Measurements from ENCODE around the gene NARF. TPM values are rescaled to one million over a fixed set of nuclear protein-coding genes. Genes with fewer than 3 reads are reported as not detected.
A peak's percentile ranks its signal among the peaks of the same experiment; 100 is the strongest.

Gene NARF
- total and polyA plus RNA-seq, 2 donors from 2014 or later, result 29.1 to 45.8 TPM

DNA sequence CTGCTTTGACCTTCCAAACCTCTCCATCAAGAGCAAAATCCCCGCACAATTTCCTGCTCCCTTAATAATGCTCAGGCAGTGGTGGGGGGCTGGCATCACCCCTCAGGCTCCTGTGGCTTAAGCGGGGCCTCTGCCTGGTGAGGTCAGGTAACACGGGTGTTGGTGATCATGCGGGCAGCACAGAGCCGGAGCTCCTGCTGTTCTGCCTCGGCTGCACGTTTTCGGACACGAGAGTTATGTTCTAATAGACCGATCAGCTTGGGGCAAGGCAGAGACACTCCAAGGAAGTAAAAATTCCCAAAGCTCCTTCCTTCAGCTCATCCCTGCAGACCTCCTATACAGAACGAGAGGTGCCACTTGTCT, 6.0 kb downstream of the NARF start:
- FAIRE-seq (no peak), DNase-seq (peak in 1 of 5 donors; percentile 31)
- Histone ChIP-seq H3K36me3 (ENCODE audit: control insufficient read depth in 2 of 3, insufficient read depth in 3 of 3, low read length in 3 of 3) (peaks cover 7 to 36% (median 11%) of the 10 kb centered on the region in 3 donors), H3K9ac (ENCODE audit: low read length in 3 of 3) (no peak overlapping the region), H3K9me3 (ENCODE audit: control insufficient read depth in 2 of 3, insufficient read depth in 1 of 3, low read length in 3 of 3) (no peaks in the 10 kb centered on the region), H3K27ac (ENCODE audit: low read depth in 2 of 2, low read length in 2 of 2) (no peak overlapping the region), H3K27me3 (ENCODE audit: control insufficient read depth, insufficient read depth, low read length) (no peaks in the 10 kb centered on the region), H3K4me1 (ENCODE audit: control insufficient read depth in 2 of 3, insufficient read depth in 2 of 3, low read depth in 1 of 3, low read length in 3 of 3) (no peaks in the 10 kb centered on the region), H3K4me3 (ENCODE audit: low read length in 3 of 3) (no peak overlapping the region)
- TF ChIP-seq, protein P1, sequence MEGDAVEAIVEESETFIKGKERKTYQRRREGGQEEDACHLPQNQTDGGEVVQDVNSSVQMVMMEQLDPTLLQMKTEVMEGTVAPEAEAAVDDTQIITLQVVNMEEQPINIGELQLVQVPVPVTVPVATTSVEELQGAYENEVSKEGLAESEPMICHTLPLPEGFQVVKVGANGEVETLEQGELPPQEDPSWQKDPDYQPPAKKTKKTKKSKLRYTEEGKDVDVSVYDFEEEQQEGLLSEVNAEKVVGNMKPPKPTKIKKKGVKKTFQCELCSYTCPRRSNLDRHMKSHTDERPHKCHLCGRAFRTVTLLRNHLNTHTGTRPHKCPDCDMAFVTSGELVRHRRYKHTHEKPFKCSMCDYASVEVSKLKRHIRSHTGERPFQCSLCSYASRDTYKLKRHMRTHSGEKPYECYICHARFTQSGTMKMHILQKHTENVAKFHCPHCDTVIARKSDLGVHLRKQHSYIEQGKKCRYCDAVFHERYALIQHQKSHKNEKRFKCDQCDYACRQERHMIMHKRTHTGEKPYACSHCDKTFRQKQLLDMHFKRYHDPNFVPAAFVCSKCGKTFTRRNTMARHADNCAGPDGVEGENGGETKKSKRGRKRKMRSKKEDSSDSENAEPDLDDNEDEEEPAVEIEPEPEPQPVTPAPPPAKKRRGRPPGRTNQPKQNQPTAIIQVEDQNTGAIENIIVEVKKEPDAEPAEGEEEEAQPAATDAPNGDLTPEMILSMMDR (IDR thresholded peaks at IDR 0.05; ENCODE audit: borderline replicate concordance, extremely low read depth, insufficient read depth), result no peak
- intact Hi-C loops (cut with DNase I), result loop anchor here (10.0 kb wide), 1 partner anchor 110 kb away; no protein-coding TSS in a partner anchor

DNA sequence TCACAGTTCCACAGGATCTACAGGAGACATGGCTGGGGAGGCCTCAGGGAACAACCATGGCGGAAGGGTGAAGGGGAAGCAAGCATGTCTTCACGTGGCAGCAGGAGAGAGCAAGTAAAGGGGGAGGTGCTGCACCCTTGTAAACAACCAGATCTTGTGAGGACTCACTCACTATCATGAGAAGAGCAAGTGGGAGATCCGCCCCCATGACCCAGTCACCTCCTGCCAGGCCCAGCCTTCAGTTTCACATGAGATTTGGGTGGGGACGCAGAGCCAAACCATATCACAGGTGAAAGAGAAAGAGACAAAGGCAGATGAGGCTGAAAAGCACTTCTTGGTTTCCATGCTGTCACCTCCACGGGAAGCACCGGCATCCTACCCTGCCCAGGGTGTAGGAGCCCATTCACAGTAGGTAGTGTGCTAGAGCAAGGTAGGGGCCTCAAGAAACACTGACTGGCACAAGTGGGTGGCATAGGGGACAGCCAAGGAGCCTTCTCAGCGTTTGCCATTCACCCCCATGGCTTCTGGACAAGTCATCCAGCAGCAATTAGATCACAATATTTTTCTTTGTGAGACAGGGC, 6.6 kb downstream of the NARF start:
- Histone ChIP-seq H3K27ac (ENCODE audit: low read depth in 2 of 2, low read length in 2 of 2) (no peak overlapping the region), H3K9me3 (ENCODE audit: control insufficient read depth in 2 of 3, insufficient read depth in 1 of 3, low read length in 3 of 3) (no peaks in the 10 kb centered on the region), H3K36me3 (ENCODE audit: control insufficient read depth in 2 of 3, insufficient read depth in 3 of 3, low read length in 3 of 3) (peaks cover 7 to 36% (median 15%) of the 10 kb centered on the region in 3 donors), H3K4me3 (ENCODE audit: low read length in 3 of 3) (no peak overlapping the region), H3K4me1 (ENCODE audit: control insufficient read depth in 2 of 3, insufficient read depth in 2 of 3, low read depth in 1 of 3, low read length in 3 of 3) (no peaks in the 10 kb centered on the region), H3K9ac (ENCODE audit: low read length in 3 of 3) (no peak overlapping the region), H3K27me3 (ENCODE audit: control insufficient read depth, insufficient read depth, low read length) (no peaks in the 10 kb centered on the region)
- FAIRE-seq, result no peak
- TF ChIP-seq, protein P1 (IDR thresholded peaks at IDR 0.05; ENCODE audit: borderline replicate concordance, extremely low read depth, insufficient read depth), result no peak
- peak in 1 of 5 donors; percentile 20 for DNase-seq
- intact Hi-C loops (cut with DNase I), result loop anchor here (10.0 kb wide), 1 partner anchor 110 kb away; no protein-coding TSS in a partner anchor

DNA sequence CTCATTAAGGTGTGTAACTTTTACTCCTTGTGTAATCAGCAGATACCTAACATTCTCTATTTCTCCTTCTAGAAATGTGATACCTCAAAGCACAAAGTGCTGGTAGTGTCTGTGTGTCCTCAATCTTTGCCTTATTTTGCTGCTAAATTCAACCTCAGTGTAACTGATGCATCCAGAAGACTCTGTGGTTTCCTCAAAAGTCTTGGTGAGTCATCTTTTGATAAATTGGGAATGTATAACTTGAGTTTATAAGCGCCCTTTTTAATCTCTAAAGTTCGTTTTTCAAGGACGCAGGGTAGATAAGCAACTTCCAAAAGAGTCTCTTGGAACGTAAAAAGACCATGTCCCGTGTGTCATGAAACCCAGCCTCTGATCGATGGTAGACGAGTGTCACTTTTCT, 10.2 kb downstream of the NARF start:
- no peaks in the 10 kb centered on the region for H3K9me3 ChIP-seq (ENCODE audit: control insufficient read depth in 2 of 3, insufficient read depth in 1 of 3, low read length in 3 of 3)
- TF ChIP-seq, protein P1 (IDR thresholded peaks at IDR 0.05; ENCODE audit: borderline replicate concordance, extremely low read depth, insufficient read depth), result no peak
- DNase-seq, result no peak
- H3K36me3 ChIP-seq (ENCODE audit: control insufficient read depth in 2 of 3, insufficient read depth in 3 of 3, low read length in 3 of 3), result peaks cover 4 to 23% (median 9%) of the 10 kb centered on the region in 3 donors
- FAIRE-seq, result no peak
- no peak overlapping the region for H3K27ac ChIP-seq (ENCODE audit: low read depth in 2 of 2, low read length in 2 of 2)
- no peak overlapping the region for H3K9ac ChIP-seq (ENCODE audit: low read length in 3 of 3)
- no peaks in the 10 kb centered on the region for H3K27me3 ChIP-seq (ENCODE audit: control insufficient read depth, insufficient read depth, low read length)
- no peaks in the 10 kb centered on the region for H3K4me1 ChIP-seq (ENCODE audit: control insufficient read depth in 2 of 3, insufficient read depth in 2 of 3, low read depth in 1 of 3, low read length in 3 of 3)
- intact Hi-C loops (cut with DNase I), result loop anchor here (10.0 kb wide), 1 partner anchor 106 kb away; no protein-coding TSS in a partner anchor
- no peak overlapping the region for H3K4me3 ChIP-seq (ENCODE audit: low read length in 3 of 3)
